Measurements from ENCODE around the gene CASTOR1. TPM values are rescaled to one million over a fixed set of nuclear protein-coding genes. Genes with fewer than 3 reads are reported as not detected.
A peak's percentile ranks its signal among the peaks of the same experiment; 100 is the strongest.

CASTOR1 gene
- total RNA-seq, 6 experiments from 2014 or later: 0.86 to 8.6 (median 4.0) TPM

DNA sequence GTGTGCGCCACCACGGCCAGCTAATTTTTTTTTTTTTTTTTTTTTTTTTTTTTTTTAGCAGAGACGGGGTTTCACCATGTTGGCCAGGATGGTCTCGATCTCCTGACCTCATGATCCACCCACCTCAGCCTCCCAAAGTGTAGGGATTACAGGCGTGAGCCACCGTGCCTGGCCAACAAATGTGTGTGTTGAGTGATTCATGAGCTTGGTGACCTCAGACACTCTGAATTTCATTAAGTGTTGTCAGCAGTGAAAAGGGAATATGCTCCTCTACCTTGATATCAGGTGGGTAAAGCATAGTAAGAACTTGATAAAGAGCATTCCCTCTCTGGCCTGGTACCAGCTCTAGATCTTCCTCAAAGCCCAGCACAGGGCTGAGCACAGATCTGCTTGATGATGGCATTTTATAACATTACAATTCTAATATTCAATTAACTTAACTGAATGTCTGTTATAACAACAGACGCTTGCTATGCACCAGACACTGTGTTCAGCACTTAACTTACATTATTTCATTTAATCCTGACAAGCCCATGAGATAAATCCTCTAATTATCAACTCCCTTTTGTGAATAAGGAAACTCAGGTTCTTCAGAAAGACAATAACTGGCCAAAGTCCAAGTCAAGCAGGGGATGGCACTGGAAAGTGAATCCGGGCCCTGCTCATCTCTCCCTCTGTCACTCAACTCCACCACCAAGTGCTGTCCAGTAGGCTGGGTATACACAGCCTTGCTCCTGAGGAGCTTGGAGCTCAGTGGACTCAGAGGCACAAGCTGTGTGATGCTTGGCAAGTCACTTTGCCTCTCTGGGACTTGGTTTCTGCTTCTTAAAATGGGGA lies 24.4 kb upstream of the CASTOR1 start:
- no peak overlapping the region for H3K4me3 ChIP-seq
- H3K27me3 ChIP-seq: no peaks in the 10 kb centered on the region
- no peaks in the 10 kb centered on the region for H3K36me3 ChIP-seq
- no peaks in the 10 kb centered on the region for H3K9me3 ChIP-seq
- peaks cover 2 to 76% (median 32%) of the 10 kb centered on the region in 4 donors for H3K4me1 ChIP-seq
- no peak for ATAC-seq
- no peak overlapping the region for H3K27ac ChIP-seq
- WGBS (ENCODE audit: insufficient coverage, low coverage, low lambda C conversion rate, missing lambda C conversion rate): 49% methylated on average over 4 of the region's 8 CpGs
- no peak for TF ChIP-seq POLR2A (IDR thresholded peaks at IDR 0.05)
- TF ChIP-seq, protein P1, sequence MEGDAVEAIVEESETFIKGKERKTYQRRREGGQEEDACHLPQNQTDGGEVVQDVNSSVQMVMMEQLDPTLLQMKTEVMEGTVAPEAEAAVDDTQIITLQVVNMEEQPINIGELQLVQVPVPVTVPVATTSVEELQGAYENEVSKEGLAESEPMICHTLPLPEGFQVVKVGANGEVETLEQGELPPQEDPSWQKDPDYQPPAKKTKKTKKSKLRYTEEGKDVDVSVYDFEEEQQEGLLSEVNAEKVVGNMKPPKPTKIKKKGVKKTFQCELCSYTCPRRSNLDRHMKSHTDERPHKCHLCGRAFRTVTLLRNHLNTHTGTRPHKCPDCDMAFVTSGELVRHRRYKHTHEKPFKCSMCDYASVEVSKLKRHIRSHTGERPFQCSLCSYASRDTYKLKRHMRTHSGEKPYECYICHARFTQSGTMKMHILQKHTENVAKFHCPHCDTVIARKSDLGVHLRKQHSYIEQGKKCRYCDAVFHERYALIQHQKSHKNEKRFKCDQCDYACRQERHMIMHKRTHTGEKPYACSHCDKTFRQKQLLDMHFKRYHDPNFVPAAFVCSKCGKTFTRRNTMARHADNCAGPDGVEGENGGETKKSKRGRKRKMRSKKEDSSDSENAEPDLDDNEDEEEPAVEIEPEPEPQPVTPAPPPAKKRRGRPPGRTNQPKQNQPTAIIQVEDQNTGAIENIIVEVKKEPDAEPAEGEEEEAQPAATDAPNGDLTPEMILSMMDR (IDR thresholded peaks at IDR 0.05): no peak
- DNase-seq: no peak
- intact Hi-C loops (cut with DNase I): no loop called here

DNA sequence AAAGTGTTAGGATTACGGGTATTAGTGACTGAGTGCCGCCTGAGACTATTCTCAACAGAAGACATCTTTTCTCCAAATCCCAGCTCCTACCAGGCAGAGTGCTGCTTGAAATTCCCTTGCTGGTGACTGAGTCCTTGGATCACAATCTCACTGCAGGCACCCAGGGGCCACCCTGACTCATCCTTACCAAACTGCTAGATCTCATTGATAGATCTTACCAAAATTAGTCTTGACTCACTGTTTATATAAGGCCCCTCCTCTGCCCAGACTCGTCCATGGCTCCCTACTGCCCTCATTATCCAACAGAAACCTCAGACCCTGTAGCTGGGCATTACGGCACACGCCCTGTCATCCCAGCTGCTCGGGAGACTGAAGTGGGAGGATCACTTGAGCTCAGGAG lies 22.7 kb upstream of the CASTOR1 start:
- peaks cover 2 to 72% (median 25%) of the 10 kb centered on the region in 4 donors for H3K4me1 ChIP-seq
- H3K27ac ChIP-seq: peak overlapping the region in 2 of 3 donors; percentile 47 to 82
- H3K9me3 ChIP-seq: no peaks in the 10 kb centered on the region
- 72% methylated on average over 4 of the region's 6 CpGs for WGBS (ENCODE audit: insufficient coverage, low coverage, low lambda C conversion rate, missing lambda C conversion rate)
- H3K4me3 ChIP-seq: no peak overlapping the region
- no peaks in the 10 kb centered on the region for H3K27me3 ChIP-seq
- H3K36me3 ChIP-seq: no peaks in the 10 kb centered on the region
- TF ChIP-seq, protein P1 (IDR thresholded peaks at IDR 0.05): no peak
- TF ChIP-seq POLR2A (IDR thresholded peaks at IDR 0.05): no peak
- intact Hi-C loops (cut with DNase I): no loop called here
- DNase-seq (no peak), ATAC-seq (peak in 1 of 4 donors; percentile 5)

DNA sequence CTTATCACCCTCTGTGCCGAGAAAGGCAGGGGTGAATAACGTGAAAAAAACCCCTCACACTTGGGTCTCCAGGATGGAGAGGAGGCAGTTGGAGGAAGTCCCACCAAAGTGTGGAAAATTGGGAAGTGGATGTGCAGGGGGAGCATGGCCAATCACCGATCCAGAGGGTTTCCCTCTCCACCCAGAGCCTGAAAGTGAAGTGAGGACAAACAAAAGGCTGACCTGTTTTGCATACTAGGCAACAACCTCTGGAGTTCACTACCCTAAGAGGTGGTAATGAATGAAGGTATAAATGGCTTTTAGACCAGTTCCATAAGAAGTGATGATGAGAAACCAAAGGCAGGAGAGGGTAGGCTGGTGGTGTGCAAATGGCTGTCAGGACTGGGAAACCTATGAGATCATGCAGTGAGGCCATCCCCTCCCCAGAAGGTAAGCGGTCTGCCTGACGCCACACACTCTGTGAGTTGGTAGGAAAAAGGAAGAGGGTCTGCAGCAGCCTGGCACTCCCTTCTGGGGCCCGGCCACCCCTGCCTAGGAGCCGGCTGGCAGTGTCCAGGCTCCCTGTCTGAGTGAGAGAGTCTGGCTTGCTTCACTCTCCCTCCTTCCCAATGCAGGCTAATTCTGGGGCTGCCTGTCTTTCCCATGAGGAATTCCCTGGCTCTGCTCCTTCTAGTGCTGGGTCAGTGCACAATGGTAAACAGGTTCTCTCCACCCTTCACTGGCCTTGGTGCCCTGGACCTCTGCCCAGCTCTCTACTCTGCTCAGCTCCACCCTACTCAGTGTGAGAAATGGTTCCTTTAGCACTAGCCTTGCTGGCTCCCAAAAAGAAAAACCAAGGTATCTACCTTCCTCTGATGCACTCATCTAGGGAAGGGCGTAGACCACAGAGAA lies 21.8 kb upstream of the CASTOR1 start:
- H3K4me1 ChIP-seq: peaks cover 2 to 73% (median 21%) of the 10 kb centered on the region in 4 donors
- 64% methylated on average over 2 of the region's 8 CpGs for WGBS (ENCODE audit: insufficient coverage, low coverage, low lambda C conversion rate, missing lambda C conversion rate)

More for the DNA sequence above, 21.8 kb upstream of the CASTOR1 start:
- peak; percentile 85 to 93 (median 90) for ATAC-seq
- Histone ChIP-seq H3K36me3 (no peaks in the 10 kb centered on the region), H3K27me3 (no peaks in the 10 kb centered on the region), H3K4me3 (no peak overlapping the region), H3K27ac (peak overlapping the region; percentile 29 to 82 (median 47)), H3K9me3 (no peaks in the 10 kb centered on the region)
- TF ChIP-seq, protein P1 (IDR thresholded peaks at IDR 0.05): no peak
- no peak for TF ChIP-seq POLR2A (IDR thresholded peaks at IDR 0.05)
- intact Hi-C loops (cut with DNase I): no loop called here
- peak; percentile 81 to 91 (median 88) for DNase-seq
